HL-60 (cell line): Measurements from ENCODE around the gene TOMM70.
A peak's percentile ranks its signal among the peaks of the same experiment; 100 is the strongest.

Experiments used
- CTCF ChIP-seq: IDR thresholded peaks from one replicate; pipeline ENCODE4 v1.5.1; 2011; ENCODE audit warnings: low read length, control low read depth, inconsistent platforms; ENCODE audit not compliant: insufficient read depth
- GABPA ChIP-seq: IDR thresholded peaks from 2 replicates; pipeline ENCODE4 v1.6.1; 2012; ENCODE audit warnings: low read depth
- POLR2AphosphoS5 ChIP-seq: IDR thresholded peaks from 2 replicates; pipeline ENCODE4 v1.6.1; 2012; ENCODE audit warnings: low read depth
- REST ChIP-seq: IDR thresholded peaks from 2 replicates; pipeline ENCODE4 v1.6.1; 2012; ENCODE audit warnings: low read depth; ENCODE audit not compliant: insufficient replicate concordance

- TF ChIP-seq POLR2AphosphoS5 (no peak), CTCF (peak; percentile 31), REST (no peak), GABPA (no peak)
These were observed 84.2 kb downstream of the TOMM70 start for GRCh38 chr3:100316641-100317069.
